A549 treated with RU486 at 1 μM for 4 hours (cell line): ENCODE results near the gene FAAH. TPM values are rescaled to one million over a fixed set of nuclear protein-coding genes. Genes with fewer than 3 reads are reported as not detected.

Experiments used
- total RNA-seq: library from RNA; stranded (reverse); fragments of 200-300 nt; extraction: Qiagen RNA extraction; gene quantifications from 5 replicates; pipeline ENCODE4 v1.2.3, GENCODE V29; 2022; ENCODE audit warnings: low read depth

FAAH gene
- 0.69 to 1.0 TPM (median 0.77 TPM) in 5 replicates for total RNA-seq

GRCh38 chr1:46394108-46394871, at the start of gene FAAH:
Gene FAAH (plus strand): TSS chr1:46394317. CDS start chr1:46394349, 32 bp downstream.

Other genes with a start within 250 kb of the FAAH start
- gene TSPAN1, start 219.2 kb upstream of the FAAH start, total RNA-seq = 1.7 to 4.6 TPM (median 2.3 TPM) in 5 replicates
- not detected in 5 replicates for gene P3R3URF, start 217.8 kb upstream of the FAAH start, total RNA-seq
- gene POMGNT1, start 195.9 kb upstream of the FAAH start, total RNA-seq = 33.9 to 54.9 TPM (median 44.7 TPM) in 5 replicates
- gene LURAP1, start 191.0 kb upstream of the FAAH start, total RNA-seq = not detected in 5 replicates
- 9.8 to 12.3 TPM (median 11.6 TPM) in 5 replicates for gene RAD54L, start 146.6 kb upstream of the FAAH start, total RNA-seq
- 34.3 to 44.1 TPM (median 40.6 TPM) in 5 replicates for gene LRRC41, start 90.7 kb upstream of the FAAH start, total RNA-seq
- 387 to 593 TPM (median 418 TPM) in 5 replicates for gene UQCRH, start 90.6 kb upstream of the FAAH start, total RNA-seq
- gene NSUN4, start 53.5 kb upstream of the FAAH start, total RNA-seq = 11.1 to 13.0 TPM (median 12.1 TPM) in 5 replicates
- 0.71 to 1.2 TPM (median 1.0 TPM) in 5 replicates for gene DMBX1, start 95.5 kb downstream of the FAAH start, total RNA-seq
- not detected in 5 replicates for gene KNCN, start 157.3 kb downstream of the FAAH start, total RNA-seq
- gene MKNK1, start 210.0 kb downstream of the FAAH start, total RNA-seq = 16.1 to 20.4 TPM (median 17.6 TPM) in 5 replicates
- gene MOB3C, start 222.5 kb downstream of the FAAH start, total RNA-seq = 3.4 to 4.8 TPM (median 4.2 TPM) in 5 replicates